Effector CD4-positive, alpha-beta T cell (primary cell): ENCODE data around the gene FGF7.
"Not testable (repeated sequence)": the region's sequence is repeated elsewhere in the genome, so short reads cannot be mapped to it uniquely, and the experiment has no call there.

Experiments
- DNase-seq: peaks from one replicate; pipeline ENCODE4 v3.0.0-alpha.2; 2020

Gene FGF7

GRCh38 chr15:49439678-49440395 is 16.8 kb downstream of the FGF7 start:
- DNase-seq, result no peak

GRCh38 chr15:49441356-49441755 is 18.3 kb downstream of the FGF7 start:
- no peak for DNase-seq

DNA sequence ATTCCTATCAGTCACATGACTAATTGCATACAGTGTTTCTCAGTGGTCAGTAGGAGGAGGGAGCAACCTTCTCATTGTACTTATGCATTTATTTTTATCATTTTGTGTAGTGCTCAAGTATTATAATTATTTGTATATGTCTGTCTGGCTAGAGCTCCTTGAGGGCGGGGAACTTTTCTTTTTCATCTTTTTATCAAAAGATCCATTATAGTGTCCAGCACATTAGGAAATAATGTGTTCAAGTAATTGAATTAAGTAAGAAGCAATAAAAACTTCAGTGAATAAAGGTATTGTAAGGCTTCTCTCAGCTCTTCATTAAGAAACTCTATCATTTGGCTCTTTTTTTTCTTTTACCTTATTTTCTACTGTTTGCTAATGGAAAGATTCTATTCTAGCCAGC is 18.8 kb downstream of the FGF7 start:
- no peak for DNase-seq

DNA sequence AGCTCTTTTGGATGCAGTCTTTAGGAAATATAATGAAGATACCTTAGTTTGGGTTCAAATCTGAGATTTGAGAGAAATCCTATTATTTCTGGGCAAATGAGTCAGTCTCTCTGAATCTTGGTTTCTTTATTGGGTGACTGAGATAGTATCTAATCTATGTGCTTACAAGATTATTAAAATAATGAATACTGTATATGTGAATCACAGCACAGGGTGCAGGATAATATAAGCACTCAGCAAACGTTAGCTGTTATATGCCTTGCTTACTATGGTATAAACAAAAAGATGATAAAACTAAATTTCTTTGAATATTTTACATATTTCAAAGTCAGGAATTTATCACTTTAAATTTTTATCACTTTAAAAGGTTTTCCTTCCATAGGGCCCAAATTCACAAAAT is 29.6 kb downstream of the FGF7 start:
- no peak for DNase-seq

- no peak for DNase-seq
Observed at GRCh38 chr15:49456166-49456565, 33.1 kb downstream of the FGF7 start.

- no peak for DNase-seq
Observed at GRCh38 chr15:49458145-49458544, 35.1 kb downstream of the FGF7 start.

DNA sequence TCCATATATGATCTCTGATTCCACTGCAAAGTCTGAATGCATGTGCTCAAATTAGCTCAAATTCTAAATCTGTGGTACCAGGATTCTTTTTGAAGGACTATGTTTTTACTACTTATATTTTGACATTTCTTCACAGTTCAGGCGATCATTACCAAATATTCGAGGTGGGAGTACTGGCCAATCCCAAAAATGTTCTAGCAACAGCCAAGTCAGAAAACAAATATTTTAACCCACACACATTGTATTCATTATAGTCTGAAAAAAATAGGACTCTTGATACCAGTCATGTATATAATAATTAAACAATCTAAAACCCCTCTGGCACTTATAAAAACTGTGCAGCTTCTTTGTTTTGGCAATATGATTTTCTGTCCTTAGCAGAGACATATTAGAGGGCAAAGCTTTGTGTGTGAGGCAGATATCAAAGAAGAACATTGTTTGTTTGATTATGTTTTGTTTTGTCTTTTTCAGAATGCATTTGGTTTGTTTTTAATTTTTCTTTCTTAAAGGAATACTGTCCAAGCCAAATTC is 37.4 kb downstream of the FGF7 start:
- DNase-seq, result no peak

- no peak for DNase-seq
Observed at GRCh38 chr15:49462232-49462844, 39.3 kb downstream of the FGF7 start.

GRCh38 chr15:49464522-49464921 is 41.5 kb downstream of the FGF7 start:
- no peak for DNase-seq

- DNase-seq, result no peak
Observed at GRCh38 chr15:49466119-49466518, 43.1 kb downstream of the FGF7 start.

DNA sequence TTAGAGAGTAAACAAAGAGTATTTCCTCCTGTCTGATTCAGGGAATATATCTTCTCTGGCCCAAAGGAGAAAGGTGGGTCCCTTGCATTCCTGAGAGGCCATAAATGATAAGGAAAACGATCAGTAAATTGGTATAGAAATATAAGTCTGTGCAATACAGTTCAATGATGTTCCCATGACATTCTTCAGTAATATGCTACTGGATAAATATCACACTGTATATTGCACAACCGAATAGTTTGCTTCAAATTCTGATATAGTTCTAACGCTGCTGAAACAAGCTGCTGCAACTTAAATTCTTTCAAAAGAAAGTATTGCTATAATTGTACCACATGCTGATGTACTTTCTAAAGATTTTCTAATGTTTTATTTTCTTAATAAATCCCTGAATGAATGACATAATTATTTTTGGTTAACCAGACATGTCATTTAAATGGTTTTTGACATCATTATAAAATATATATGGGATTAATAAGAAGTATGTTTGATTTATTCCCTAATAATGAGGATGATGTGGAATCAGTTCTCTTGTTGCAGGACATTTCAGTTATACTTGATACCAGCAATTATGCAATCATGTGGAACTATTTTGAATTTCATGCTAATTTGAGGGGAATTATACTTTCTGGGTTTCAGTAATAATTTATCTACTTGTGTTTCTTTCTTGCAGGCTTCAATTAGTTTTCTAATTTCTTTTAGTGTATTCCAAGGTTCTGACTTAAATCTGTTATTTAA is 44.9 kb downstream of the FGF7 start:
- DNase-seq, result no peak

DNA sequence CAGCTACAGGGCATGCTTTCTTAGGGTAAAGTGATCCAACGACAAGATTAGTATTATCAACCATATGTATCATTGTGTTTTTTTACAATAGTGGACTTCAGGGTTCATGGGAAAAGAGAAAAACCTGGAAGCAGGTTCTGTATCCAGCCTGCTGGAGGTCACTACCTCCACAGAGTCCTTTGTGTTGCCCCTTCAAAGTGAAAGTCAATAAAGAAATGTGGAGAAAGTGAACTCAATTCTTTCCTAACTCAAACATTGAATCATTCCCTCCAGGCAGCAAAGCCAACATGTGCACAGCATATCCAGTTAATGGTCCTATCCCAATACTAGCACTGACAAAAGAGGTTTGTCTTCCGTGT is 45.4 kb downstream of the FGF7 start:
- no peak for DNase-seq

DNA sequence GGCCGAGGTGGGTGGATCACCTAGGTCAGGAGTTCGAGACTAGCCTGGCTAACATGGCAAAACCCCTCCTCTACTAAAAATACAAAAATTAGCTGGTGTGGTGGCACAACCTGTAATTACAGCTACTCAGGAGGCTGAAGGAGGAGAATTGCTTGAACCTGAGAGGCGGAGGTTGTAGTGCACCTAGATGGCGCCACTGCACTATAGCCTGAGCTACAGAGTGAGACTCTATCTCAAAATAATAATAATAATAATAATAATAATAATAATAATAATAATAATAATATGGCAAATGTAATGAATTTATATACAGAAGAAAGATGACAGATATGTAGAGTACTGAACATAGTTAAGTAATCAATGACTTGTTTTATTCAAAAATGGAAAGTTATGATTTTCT is 48.2 kb downstream of the FGF7 start:
- not testable (repeated sequence) for DNase-seq

- no peak for DNase-seq
Observed at GRCh38 chr15:49471733-49472132, 48.7 kb downstream of the FGF7 start.

- DNase-seq, result no peak
Observed at GRCh38 chr15:49472338-49472737, 49.3 kb downstream of the FGF7 start.

GRCh38 chr15:49473031-49473430 is 50.0 kb downstream of the FGF7 start:
- DNase-seq, result no peak

- DNase-seq, result not testable (repeated sequence)
Observed at GRCh38 chr15:49478021-49478420, 55.0 kb downstream of the FGF7 start.

GRCh38 chr15:49478982-49479381 is 55.9 kb downstream of the FGF7 start:
- not testable (repeated sequence) for DNase-seq

GRCh38 chr15:49485401-49485800 is 62.4 kb downstream of the FGF7 start:
- not testable (repeated sequence) for DNase-seq

DNA sequence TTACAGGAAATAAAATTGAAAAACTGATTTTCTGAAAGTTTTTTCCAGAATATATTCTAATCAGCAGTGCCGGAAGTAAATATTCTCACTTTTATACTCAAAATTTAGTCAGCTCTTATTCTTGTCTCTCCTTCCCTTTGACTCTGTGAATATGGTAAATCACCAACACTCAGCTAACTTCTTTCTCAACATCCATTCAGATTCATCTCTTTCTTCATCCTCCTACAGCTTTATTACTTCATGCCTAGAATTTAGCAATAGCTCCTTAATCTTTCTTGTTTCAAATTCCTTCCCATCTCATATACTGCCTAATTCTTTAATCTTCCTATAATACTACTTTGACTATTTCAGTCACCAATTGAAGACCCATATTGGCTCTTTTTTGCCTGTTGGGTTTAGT is 67.9 kb downstream of the FGF7 start:
- DNase-seq, result no peak

GRCh38 chr15:49492151-49492550 is 69.1 kb downstream of the FGF7 start:
- DNase-seq, result no peak

- no peak for DNase-seq
Observed at GRCh38 chr15:49492830-49493229, 69.8 kb downstream of the FGF7 start.

DNA sequence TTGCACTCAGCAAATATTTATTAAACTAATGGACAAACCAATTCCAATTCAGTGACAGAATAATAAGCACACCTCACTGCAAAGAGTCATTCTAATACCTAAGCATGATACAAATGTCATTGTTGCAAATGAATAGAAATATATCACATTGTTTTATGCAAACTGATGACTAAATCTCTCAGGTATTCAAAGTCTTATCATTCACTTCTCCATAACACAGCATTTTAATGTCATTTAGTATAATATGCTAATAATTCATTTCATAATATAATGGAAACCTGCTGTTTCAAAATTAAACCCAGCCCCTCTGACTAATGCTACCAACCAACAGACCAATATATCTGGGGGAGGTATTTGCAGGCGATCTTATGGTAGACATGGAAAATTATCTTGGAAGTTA is 71.8 kb downstream of the FGF7 start:
- DNase-seq, result no peak
